Right cardiac atrium (tissue), 5 donors: ENCODE data around the gene NLRC4. TPM values are rescaled to one million over a fixed set of nuclear protein-coding genes. Genes with fewer than 3 reads are reported as not detected.

Source experiments
- ATAC-seq, 2 donors: fragments of 200-7000 bp; cut with Tn5 transposase; one replicate each; pipeline versions ENCODE4 v1.8.0 to v1.9.1; 2020; ENCODE audit warnings: moderate library complexity in 2 of 2, mild to moderate bottlenecking in 1 of 2
- DNase-seq, 3 donors: peaks; one replicate each; pipeline ENCODE4 v3.0.0-alpha.2; 2020
- H3K27ac ChIP-seq: one replicate; pipeline ENCODE4 v1.5.1; 2013; ENCODE audit warnings: mild to moderate bottlenecking, low read length, control low read depth, moderate library complexity
- H3K27me3 ChIP-seq: one replicate; pipeline ENCODE4 v1.6.1; 2013; ENCODE audit not compliant: control insufficient read depth, insufficient read depth
- H3K4me1 ChIP-seq: one replicate; pipeline ENCODE4 v1.6.1; 2013; ENCODE audit warnings: low read length; ENCODE audit not compliant: control insufficient read depth, insufficient read depth
- H3K4me3 ChIP-seq: one replicate; pipeline ENCODE4 v1.5.1; 2013; ENCODE audit warnings: low read length, control low read depth
- H3K9me3 ChIP-seq: one replicate; pipeline ENCODE4 v1.6.1; 2013; ENCODE audit warnings: low read length; ENCODE audit not compliant: control insufficient read depth
- WGBS: extraction: QIAGEN DNeasy Blood & Tissue Kit; methylation state at CpG from one replicate; pipeline ENCODE4 v1.1.7; 2013; 5-methylcytosine and 5-hydroxymethylcytosine counted together
- intact Hi-C, 4 donors: fragments of 100-400 bp; cut with DNase I; formaldehyde crosslinking; loops; one replicate each; pipeline versions ENCODE4 v1.11.0 to v1.14.0; 2022 to 2023
- polyA plus RNA-seq: library from polyadenylated mRNA; stranded (reverse); fragments of 200-250 nt; gene quantifications from one replicate; pipeline ENCODE4 v1.2.3, GENCODE V29; 2013
- total RNA-seq, 4 donors: library from RNA; stranded (reverse); fragmentation: NEBNext Ultra II Directional; extraction: Animal tissue kit (Norgen Biotek cat#: 25700); gene quantifications; one replicate each; pipeline ENCODE4 v1.2.1, GENCODE V29; 2021
- donor health status: healthy with polysubstance abuse.
- donor health status: DM: no; HTN: yes; CAD: no.
- donor health status: DM: no; HTN: no; CAD: no.
- donor health status: DM: no; HTN: yes; CAD: no; lungs with severe emphysema.
- donor health status: DM: yes; HTN: yes; CAD: no.

The NLRC4 gene
- total and polyA plus RNA-seq, 5 donors = 0.41 to 1.9 (median 1.6) TPM

DNA sequence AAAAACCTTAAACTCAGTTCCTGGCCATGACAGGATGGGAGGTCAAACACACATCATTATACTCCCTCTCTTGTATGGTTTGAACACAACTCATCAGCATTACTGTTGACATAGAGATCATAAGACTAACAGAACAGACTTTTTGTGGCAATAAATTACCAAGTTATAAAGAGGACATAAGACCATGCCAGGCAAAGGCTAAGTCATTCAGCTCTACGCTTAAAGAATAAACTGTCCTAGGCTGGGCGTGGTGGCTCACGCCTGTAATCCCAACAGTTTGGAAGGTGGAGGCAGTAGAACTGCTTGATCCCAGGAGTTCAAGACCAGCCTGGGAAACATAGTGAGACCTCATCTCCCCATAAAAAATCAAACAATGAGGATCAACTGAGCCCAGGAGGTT lies 16.4 kb downstream of the NLRC4 start:
- no peak overlapping the region for H3K27ac ChIP-seq
- no peaks in the 10 kb centered on the region for H3K9me3 ChIP-seq
- H3K4me3 ChIP-seq = no peak overlapping the region
- 93% methylated on average over 3 of the region's 3 CpGs for WGBS
- no peaks in the 10 kb centered on the region for H3K27me3 ChIP-seq
- DNase-seq (no peak), ATAC-seq (no peak)
- intact Hi-C loops = no loop called here
- no peaks in the 10 kb centered on the region for H3K4me1 ChIP-seq

DNA sequence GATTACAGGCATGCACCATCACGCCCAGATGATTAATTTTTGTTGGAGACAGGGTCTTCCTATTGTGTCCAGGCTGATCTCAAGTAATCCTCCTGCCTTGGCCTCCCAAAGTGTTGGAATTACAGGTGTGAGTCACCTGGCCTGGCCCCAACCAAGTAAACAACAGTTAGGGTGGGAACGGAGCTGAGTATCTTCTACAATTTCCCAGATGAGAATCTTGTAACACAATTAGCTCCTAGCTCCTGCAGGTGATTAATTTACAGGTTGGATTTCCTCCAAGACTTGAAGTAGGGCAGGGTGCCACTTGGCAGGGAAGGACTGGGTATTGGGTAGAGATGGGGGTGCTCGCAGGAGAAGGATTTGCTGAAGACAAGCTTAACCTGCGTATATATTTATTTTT lies 17.8 kb downstream of the NLRC4 start:
- DNase-seq = no peak
- no peak overlapping the region for H3K4me3 ChIP-seq
- H3K4me1 ChIP-seq = no peaks in the 10 kb centered on the region
- H3K27me3 ChIP-seq = no peaks in the 10 kb centered on the region
- no peak overlapping the region for H3K27ac ChIP-seq
- intact Hi-C loops = no loop called here
- no peak for ATAC-seq
- no peaks in the 10 kb centered on the region for H3K9me3 ChIP-seq
- 91% methylated on average over 4 of the region's 4 CpGs for WGBS

DNA sequence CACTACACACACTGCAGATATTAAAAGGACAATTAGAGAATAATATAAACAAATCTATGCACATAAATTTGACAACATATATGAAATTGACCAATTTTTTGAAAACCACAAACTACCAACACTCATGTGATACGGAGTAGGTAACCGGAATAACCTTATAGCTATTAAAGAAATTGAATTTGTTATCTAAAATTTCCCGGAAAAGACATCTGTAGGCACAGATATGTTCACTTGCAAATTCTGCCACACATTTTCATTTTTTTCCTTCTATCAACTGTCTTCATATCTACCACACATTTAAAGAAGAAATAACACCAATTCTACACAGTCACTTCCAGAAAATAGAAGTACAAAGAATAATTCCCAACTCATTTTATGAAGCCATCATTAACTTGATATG lies 22.4 kb downstream of the NLRC4 start:
- Histone ChIP-seq H3K9me3 (no peaks in the 10 kb centered on the region), H3K4me3 (no peak overlapping the region), H3K27ac (no peak overlapping the region), H3K27me3 (no peaks in the 10 kb centered on the region), H3K4me1 (no peaks in the 10 kb centered on the region)
- ATAC-seq (no peak), DNase-seq (no peak)
- 93% methylated on average over 3 of the region's 3 CpGs for WGBS
- intact Hi-C loops = no loop called here

DNA sequence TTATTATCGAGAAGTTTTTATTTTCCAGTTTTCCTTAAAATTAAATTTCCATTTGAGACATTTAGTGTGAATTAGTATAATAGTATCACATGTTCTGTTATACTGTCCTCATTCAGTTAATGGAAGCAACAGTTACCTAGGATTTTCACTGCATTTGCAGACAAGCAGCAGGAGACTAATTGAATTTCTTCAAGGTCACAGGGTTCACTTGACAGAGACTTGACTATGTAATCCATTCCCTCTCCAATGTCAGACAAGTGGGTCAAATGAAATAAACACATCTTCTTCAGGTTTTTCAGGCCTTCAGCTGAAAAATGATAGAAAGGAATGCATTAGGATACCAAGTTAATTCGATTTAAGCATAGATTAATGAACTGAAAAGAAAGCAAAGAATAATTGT lies 26.7 kb downstream of the NLRC4 start:
- intact Hi-C loops = no loop called here
- H3K27me3 ChIP-seq = no peaks in the 10 kb centered on the region
- no peaks in the 10 kb centered on the region for H3K9me3 ChIP-seq
- H3K27ac ChIP-seq = no peak overlapping the region
- DNase-seq = no peak
- no peaks in the 10 kb centered on the region for H3K4me1 ChIP-seq
- 89% methylated on average over 2 of the region's 2 CpGs for WGBS
- no peak overlapping the region for H3K4me3 ChIP-seq
- no peak for ATAC-seq

DNA sequence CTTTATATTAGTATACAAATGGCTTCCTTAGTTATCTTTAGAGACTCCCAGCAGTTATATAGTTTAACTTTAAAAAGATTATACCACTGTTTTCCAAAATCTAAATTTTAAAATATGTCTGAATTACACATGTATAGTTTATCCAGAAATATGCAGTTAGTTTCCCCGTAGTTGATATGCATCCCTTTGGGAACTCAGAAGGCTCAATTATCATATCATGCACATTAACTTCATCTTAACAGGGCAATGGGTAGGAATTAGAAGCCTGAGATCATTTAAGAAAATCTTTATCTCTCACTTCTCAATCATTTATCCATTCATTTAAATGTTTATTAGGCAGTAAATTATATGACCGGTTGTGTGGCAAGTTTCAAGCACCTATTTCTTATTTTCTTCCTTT lies 27.2 kb downstream of the NLRC4 start:
- intact Hi-C loops = no loop called here
- ATAC-seq = no peak
- DNase-seq = no peak
- H3K9me3 ChIP-seq = no peaks in the 10 kb centered on the region
- no peaks in the 10 kb centered on the region for H3K27me3 ChIP-seq
- H3K4me3 ChIP-seq = no peak overlapping the region
- 95% methylated on average over 2 of the region's 2 CpGs for WGBS
- no peaks in the 10 kb centered on the region for H3K4me1 ChIP-seq
- no peak overlapping the region for H3K27ac ChIP-seq

DNA sequence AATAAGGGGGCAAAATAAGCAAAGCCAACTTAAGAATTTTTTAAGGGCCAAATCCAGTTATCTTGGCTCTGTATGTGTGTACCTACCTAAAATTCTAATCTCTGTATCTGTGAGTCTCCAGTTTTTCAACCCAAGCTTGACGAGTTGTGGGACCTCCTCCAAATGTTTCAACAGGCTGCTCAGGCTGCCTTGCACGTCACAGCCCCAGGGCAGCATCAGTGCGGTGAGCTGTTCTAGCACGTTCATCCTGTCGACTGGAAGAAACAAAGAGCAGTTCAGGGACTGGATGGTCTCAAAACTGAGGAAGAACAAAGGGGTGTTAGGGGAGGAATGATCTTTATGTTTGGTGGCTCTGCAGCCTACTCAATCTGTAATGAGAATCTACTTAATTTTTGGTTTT lies 29.4 kb downstream of the NLRC4 start:
- H3K4me3 ChIP-seq = no peak overlapping the region
- H3K9me3 ChIP-seq = no peaks in the 10 kb centered on the region
- no peak for ATAC-seq
- H3K4me1 ChIP-seq = no peaks in the 10 kb centered on the region
- H3K27ac ChIP-seq = no peak overlapping the region
- intact Hi-C loops = no loop called here
- 78% methylated on average over 5 of the region's 5 CpGs for WGBS
- no peak for DNase-seq
- no peaks in the 10 kb centered on the region for H3K27me3 ChIP-seq

DNA sequence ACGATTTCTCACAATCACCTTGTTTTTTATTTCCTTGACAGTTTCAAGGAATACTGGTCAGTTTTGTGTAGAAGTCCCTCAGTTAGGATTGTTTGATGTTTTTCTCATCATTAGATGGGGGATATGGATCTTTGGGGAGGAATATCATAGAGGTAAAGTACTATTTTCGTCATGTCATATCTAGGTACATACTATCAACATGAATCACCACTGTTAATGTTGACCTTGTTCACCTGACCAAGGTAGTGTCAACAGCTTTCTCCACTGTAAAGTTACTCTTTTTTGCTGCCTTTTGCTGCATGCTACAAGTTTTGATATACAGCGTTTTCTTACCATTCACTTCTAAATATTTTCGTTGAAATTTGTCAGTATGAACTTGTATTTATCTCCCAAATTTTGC lies 32.7 kb downstream of the NLRC4 start:
- H3K27ac ChIP-seq = no peak overlapping the region
- 96% methylated on average over 4 of the region's 4 CpGs for WGBS
- intact Hi-C loops = no loop called here
- no peaks in the 10 kb centered on the region for H3K9me3 ChIP-seq
- DNase-seq (no peak), ATAC-seq (no peak)
- no peaks in the 10 kb centered on the region for H3K4me1 ChIP-seq
- H3K27me3 ChIP-seq = no peaks in the 10 kb centered on the region
- H3K4me3 ChIP-seq = no peak overlapping the region

DNA sequence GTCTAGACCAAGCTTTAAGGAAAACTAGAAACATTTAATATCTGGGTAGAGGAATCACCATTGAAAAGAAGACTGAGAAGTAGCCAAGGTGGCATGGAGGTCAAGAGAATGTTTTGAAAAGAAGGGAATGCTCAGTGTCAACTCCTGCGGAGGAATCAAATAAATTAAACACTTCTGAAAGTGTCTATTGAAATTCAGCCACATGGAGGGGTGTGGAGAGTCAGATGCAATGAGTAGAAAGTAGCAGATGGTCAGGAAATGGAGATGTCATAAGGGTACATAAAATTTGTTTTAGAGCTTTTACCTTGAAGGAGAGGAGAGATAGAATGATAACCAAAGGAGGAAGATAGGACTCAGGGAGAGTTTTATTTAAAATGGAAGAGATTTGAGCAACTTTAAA lies 35.1 kb downstream of the NLRC4 start:
- no peaks in the 10 kb centered on the region for H3K4me1 ChIP-seq
- intact Hi-C loops = no loop called here
- no peaks in the 10 kb centered on the region for H3K27me3 ChIP-seq
- ATAC-seq (no peak), DNase-seq (no peak)
- no peak overlapping the region for H3K4me3 ChIP-seq
- H3K27ac ChIP-seq = no peak overlapping the region
- 53% methylated on average over 1 of the region's 1 CpG for WGBS
- no peaks in the 10 kb centered on the region for H3K9me3 ChIP-seq

DNA sequence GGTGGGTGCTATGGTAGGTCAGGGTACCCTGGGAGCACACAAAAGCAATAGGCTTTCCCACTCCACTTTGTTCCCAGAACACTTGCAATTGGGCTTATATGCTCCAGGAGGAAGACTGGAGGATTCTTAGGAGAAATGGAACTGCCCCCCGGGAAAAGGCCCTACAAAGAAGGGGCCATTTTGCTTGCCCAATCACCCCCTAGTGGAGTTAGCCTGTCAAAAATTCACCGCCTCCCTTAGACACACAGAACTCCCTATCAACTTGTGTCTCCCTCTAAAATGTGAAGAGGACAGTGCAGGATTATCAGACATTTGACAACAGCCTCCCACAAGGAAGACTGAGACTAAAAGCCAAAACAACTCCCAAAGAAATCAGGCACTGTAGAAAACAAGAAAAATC lies 36.5 kb downstream of the NLRC4 start:
- H3K4me1 ChIP-seq = no peaks in the 10 kb centered on the region
- H3K27me3 ChIP-seq = no peaks in the 10 kb centered on the region
- intact Hi-C loops = no loop called here
- no peak overlapping the region for H3K27ac ChIP-seq
- no peak for ATAC-seq
- H3K4me3 ChIP-seq = no peak overlapping the region
- DNase-seq = no peak
- no peaks in the 10 kb centered on the region for H3K9me3 ChIP-seq
- 78% methylated on average over 2 of the region's 2 CpGs for WGBS

DNA sequence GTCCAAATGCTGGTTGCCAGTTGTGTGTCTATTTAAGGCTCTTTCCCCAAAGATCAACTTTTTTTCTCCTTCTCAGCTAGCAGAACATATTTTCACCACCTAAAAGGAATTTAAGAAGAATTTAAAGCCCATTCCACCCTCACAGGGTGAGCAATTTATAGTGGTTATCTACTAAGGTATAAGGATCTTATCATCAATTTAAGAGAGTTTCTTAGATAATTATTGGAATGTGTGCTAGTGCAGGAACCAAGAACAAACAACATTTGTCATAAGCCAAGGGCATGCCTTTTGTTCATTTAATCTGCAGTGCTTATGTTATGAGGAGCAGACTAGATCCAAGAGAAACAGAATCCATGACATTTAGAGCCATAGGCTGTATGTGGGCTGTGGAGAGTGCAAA lies 37.2 kb downstream of the NLRC4 start:
- H3K27ac ChIP-seq = no peak overlapping the region
- DNase-seq (no peak), ATAC-seq (no peak)
- intact Hi-C loops = no loop called here
- H3K27me3 ChIP-seq = no peaks in the 10 kb centered on the region
- no peaks in the 10 kb centered on the region for H3K9me3 ChIP-seq
- H3K4me1 ChIP-seq = no peaks in the 10 kb centered on the region
- no peak overlapping the region for H3K4me3 ChIP-seq

DNA sequence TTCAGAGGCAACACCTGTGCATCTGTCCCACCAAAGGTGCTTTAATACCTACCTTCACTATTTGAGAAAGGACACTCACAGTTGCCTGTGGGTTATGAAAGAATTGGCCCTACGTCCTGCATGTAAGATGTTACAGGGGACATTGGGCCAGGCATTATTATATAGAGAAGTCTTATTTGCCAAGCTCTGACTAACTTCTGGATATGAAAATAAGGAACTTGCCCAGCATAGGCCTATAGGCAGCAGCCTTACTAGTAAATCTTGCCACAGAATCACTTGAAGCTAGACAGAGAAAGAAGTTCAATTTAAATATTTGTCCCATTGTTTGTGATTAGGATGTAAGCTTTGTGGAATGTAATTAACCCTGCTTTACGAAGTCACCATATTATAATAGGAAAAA lies 41.7 kb downstream of the NLRC4 start:
- Histone ChIP-seq H3K4me3 (no peak overlapping the region), H3K9me3 (no peaks in the 10 kb centered on the region), H3K4me1 (no peaks in the 10 kb centered on the region), H3K27ac (no peak overlapping the region), H3K27me3 (no peaks in the 10 kb centered on the region)
- ATAC-seq = no peak
- intact Hi-C loops = no loop called here
- WGBS = 94% methylated on average over 2 of the region's 2 CpGs
- no peak for DNase-seq

DNA sequence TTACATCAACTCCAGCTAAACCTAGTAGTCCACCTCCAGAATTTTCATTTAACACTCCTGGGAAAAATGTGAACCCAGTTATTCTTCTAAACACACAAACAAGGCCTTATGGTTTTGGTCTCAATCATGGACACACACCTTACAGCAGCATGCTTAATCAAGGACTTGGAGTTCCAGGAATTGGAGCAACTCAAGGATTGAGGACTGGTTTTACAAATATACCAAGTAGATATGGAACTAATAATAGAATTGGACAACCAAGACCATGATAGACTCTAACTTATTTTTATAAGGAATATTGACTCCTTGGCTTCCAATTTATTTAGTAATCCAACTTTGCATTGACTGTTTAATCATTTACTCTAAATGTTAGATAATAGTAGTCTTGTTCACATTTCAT lies 44.2 kb downstream of the NLRC4 start:
- H3K4me1 ChIP-seq = no peaks in the 10 kb centered on the region
- intact Hi-C loops = no loop called here
- ATAC-seq = no peak
- H3K27me3 ChIP-seq = no peaks in the 10 kb centered on the region
- no peak overlapping the region for H3K27ac ChIP-seq
- H3K9me3 ChIP-seq = no peaks in the 10 kb centered on the region
- no peak overlapping the region for H3K4me3 ChIP-seq
- no peak for DNase-seq
